Lung (tissue), 12 donors: ENCODE measurements around the gene PRIMPOL. TPM values are rescaled to one million over a fixed set of nuclear protein-coding genes. Genes with fewer than 3 reads are reported as not detected.

Source experiments
- ATAC-seq: fragments of 200-7000 bp; cut with Tn5 transposase; one replicate; pipeline ENCODE4 v1.9.1; 2020; ENCODE audit warnings: moderate number of reproducible peaks; ENCODE audit not compliant: insufficient read depth, low FRiP score
- DNase-seq, 3 donors: peaks; one replicate each; pipeline ENCODE4 v3.0.0-alpha.2; 2013 to 2017
- H3K27ac ChIP-seq, 2 donors: one replicate each; pipeline ENCODE4 v1.5.1; 2013; ENCODE audit warnings: mild to moderate bottlenecking in 2 of 2, moderate library complexity in 2 of 2, control low read depth in 1 of 2, inconsistent platforms in 1 of 2, low read depth in 1 of 2, low read length in 1 of 2
- H3K27me3 ChIP-seq, 3 donors: one replicate each; pipeline ENCODE4 v1.5.1; 2013; ENCODE audit warnings: low read length in 2 of 3; ENCODE audit not compliant: control insufficient read depth in 3 of 3, insufficient read depth in 3 of 3
- H3K36me3 ChIP-seq, 4 donors: one replicate each; pipeline ENCODE4 v1.5.1; 2013; ENCODE audit warnings: low read length in 4 of 4, mild to moderate bottlenecking in 1 of 4, moderate library complexity in 1 of 4; ENCODE audit not compliant: control insufficient read depth in 4 of 4, insufficient read depth in 4 of 4
- H3K4me1 ChIP-seq, 5 donors: one replicate each; pipeline ENCODE4 v1.5.1; 2013; ENCODE audit warnings: low read length in 5 of 5, mild to moderate bottlenecking in 2 of 5, moderate library complexity in 1 of 5; ENCODE audit not compliant: control insufficient read depth in 5 of 5, insufficient read depth in 5 of 5
- H3K4me3 ChIP-seq: one replicate; pipeline ENCODE4 v1.5.1; 2013; ENCODE audit warnings: mild to moderate bottlenecking, control low read depth, moderate library complexity
- H3K9ac ChIP-seq, 2 donors: one replicate each; pipeline ENCODE4 v1.5.1; 2013; ENCODE audit warnings: low read length in 2 of 2, control low read depth in 1 of 2; ENCODE audit not compliant: insufficient read depth in 1 of 2
- H3K9me3 ChIP-seq, 4 donors: one replicate each; pipeline ENCODE4 v1.5.1; 2013; ENCODE audit warnings: low read length in 3 of 4, mild to moderate bottlenecking in 1 of 4, moderate library complexity in 1 of 4; ENCODE audit not compliant: control insufficient read depth in 4 of 4, insufficient read depth in 3 of 4
- CTCF ChIP-seq: IDR thresholded peaks from 2 replicates; pipeline ENCODE4 v1.5.1; 2012; ENCODE audit warnings: mild to moderate bottlenecking; ENCODE audit errors: control extremely low read depth, extremely low read depth
- WGBS, 2 donors: extraction: QIAGEN DNeasy Blood & Tissue Kit; methylation state at CpG; one replicate each; pipeline ENCODE4 v1.1.7; 2013; 5-methylcytosine and 5-hydroxymethylcytosine counted together
- polyA plus RNA-seq, 2 donors: library from polyadenylated mRNA; stranded (reverse); fragments of 200-250 nt; gene quantifications; one replicate each; pipeline ENCODE4 v1.2.1, GENCODE V29; 2013
- total RNA-seq, 2 donors: library from RNA; depleted of rRNA in 1 of 2; stranded (reverse); fragments of >200 nt in 1 of 2; gene quantifications; one replicate each; pipeline ENCODE4 v1.2.1, GENCODE V29; 2014 to 2021
- donor health status: control.
- donor health status: control.
- donor health status: Bipolar disorder and iron deficiency.
- donor health status: healthy.
- donor health status: DM: yes; HTN: yes; CAD: no.

The PRIMPOL gene
- total and polyA plus RNA-seq, 4 donors: 7.3 to 43.4 (median 19.4) TPM

DNA sequence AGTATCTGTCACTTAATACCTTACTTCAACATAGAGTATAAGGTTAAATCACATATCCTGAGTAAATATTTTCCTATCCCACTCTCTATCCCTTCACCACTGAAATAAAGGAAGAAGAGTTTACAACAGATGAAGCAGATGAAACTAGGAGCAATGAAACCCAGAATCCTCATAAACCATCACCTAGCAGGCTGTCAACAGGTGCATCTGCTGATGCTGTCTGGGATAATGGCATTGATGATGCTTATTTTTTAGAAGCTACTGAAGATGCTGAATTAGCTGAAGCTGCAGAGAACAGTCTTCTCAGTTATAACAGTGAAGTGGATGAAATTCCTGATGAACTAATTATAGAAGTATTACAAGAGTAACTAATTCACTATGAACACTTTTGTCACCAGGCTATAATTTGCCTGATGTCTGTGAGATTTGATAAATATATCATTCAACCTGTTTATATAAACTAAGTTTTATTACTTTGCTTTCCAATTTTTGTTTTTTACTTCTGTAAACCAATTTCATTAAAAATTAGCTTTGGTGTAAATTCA is 44.9 kb downstream of the PRIMPOL start:
- Histone ChIP-seq H3K27me3 (no peaks in the 10 kb centered on the region), H3K4me1 (no peaks in the 10 kb centered on the region), H3K9ac (no peak overlapping the region), H3K9me3 (no peaks in the 10 kb centered on the region), H3K4me3 (no peak overlapping the region), H3K27ac (no peak overlapping the region), H3K36me3 (peaks cover 0 to 15% (median 3%) of the 10 kb centered on the region in 4 donors)
- TF ChIP-seq CTCF: no peak
- ATAC-seq (no peak), DNase-seq (no peak)

GRCh38 chr4:184695178-184695896 is 45.8 kb downstream of the PRIMPOL start:
- ATAC-seq (no peak), DNase-seq (no peak)
- H3K36me3 ChIP-seq: peaks cover 0 to 15% (median 5%) of the 10 kb centered on the region in 4 donors
- no peaks in the 10 kb centered on the region for H3K4me1 ChIP-seq
- no peak overlapping the region for H3K27ac ChIP-seq
- H3K4me3 ChIP-seq: no peak overlapping the region
- H3K27me3 ChIP-seq: no peaks in the 10 kb centered on the region
- TF ChIP-seq CTCF: no peak
- no peaks in the 10 kb centered on the region for H3K9me3 ChIP-seq
- WGBS, 2 donors: 82 to 93% methylated on average over 3 of the region's 3 CpGs
- H3K9ac ChIP-seq: no peak overlapping the region

- 96 to 99% methylated on average over 3 of the region's 3 CpGs for WGBS, 2 donors
- Histone ChIP-seq H3K36me3 (peaks cover 0 to 22% (median 6%) of the 10 kb centered on the region in 4 donors), H3K27me3 (no peaks in the 10 kb centered on the region), H3K4me1 (no peaks in the 10 kb centered on the region), H3K9ac (no peak overlapping the region), H3K9me3 (no peaks in the 10 kb centered on the region), H3K27ac (no peak overlapping the region), H3K4me3 (no peak overlapping the region)
- no peak for ATAC-seq
- no peak for TF ChIP-seq CTCF
- DNase-seq: no peak
These were observed 48.4 kb downstream of the PRIMPOL start for GRCh38 chr4:184697956-184698355.
